Skeletal muscle tissue (tissue), 4 donors: Measurements from ENCODE around the gene C5orf58. TPM values are rescaled to one million over a fixed set of nuclear protein-coding genes. Genes with fewer than 3 reads are reported as not detected.
"Not testable (repeated sequence)": the region's sequence is repeated elsewhere in the genome, so short reads cannot be mapped to it uniquely, and the experiment has no call there.

Experiments used
- H3K27ac ChIP-seq: one replicate; pipeline ENCODE4 v1.7.0; 2013; ENCODE audit warnings: mild to moderate bottlenecking, low read depth, low read length, inconsistent platforms
- H3K27me3 ChIP-seq, 3 donors: one replicate each; pipeline ENCODE4 v1.7.0; 2013; ENCODE audit warnings: low read length in 3 of 3; ENCODE audit not compliant: control insufficient read depth in 3 of 3, insufficient read depth in 3 of 3
- H3K36me3 ChIP-seq, 3 donors: one replicate each; pipeline ENCODE4 v1.7.0; 2013; ENCODE audit warnings: low read length in 3 of 3; ENCODE audit not compliant: control insufficient read depth in 3 of 3, insufficient read depth in 3 of 3
- H3K4me1 ChIP-seq, 3 donors: one replicate each; pipeline ENCODE4 v1.7.0; 2013; ENCODE audit warnings: low read length in 3 of 3, mild to moderate bottlenecking in 3 of 3; ENCODE audit not compliant: control insufficient read depth in 3 of 3, insufficient read depth in 3 of 3
- H3K4me3 ChIP-seq, 3 donors: one replicate each; pipeline ENCODE4 v1.7.0; 2013; ENCODE audit warnings: low read length in 3 of 3
- H3K9ac ChIP-seq, 3 donors: one replicate each; pipeline ENCODE4 v1.7.0; 2013; ENCODE audit warnings: low read length in 3 of 3, mild to moderate bottlenecking in 3 of 3, moderate library complexity in 2 of 3, low read depth in 1 of 3
- H3K9me3 ChIP-seq, 3 donors: one replicate each; pipeline ENCODE4 v1.7.0; 2013; ENCODE audit warnings: low read length in 3 of 3; ENCODE audit not compliant: control insufficient read depth in 3 of 3
- total RNA-seq: library from RNA; depleted of rRNA; stranded (reverse); fragments of >200 nt; gene quantifications from one replicate; pipeline ENCODE4 v1.2.3, GENCODE V29; 2014
- donor health status: Osteomylitis.

C5orf58 gene
- total RNA-seq, 1 donor from 2014 or later, result not detected

- Histone ChIP-seq H3K4me3 (no peak overlapping the region), H3K27me3 (no peaks in the 10 kb centered on the region), H3K27ac (no peak overlapping the region)
Observed at GRCh38 chr5:170238456-170239196, 5.8 kb downstream of the C5orf58 start.

GRCh38 chr5:170245436-170245835 is 12.7 kb downstream of the C5orf58 start:
- not testable (repeated sequence) for H3K9ac ChIP-seq, H3K27me3 ChIP-seq, H3K4me1 ChIP-seq, H3K36me3 ChIP-seq, H3K4me3 ChIP-seq, H3K9me3 ChIP-seq, H3K27ac ChIP-seq

More at GRCh38 chr5:170238456-170239196, 5.8 kb downstream of the C5orf58 start:
- no peaks in the 10 kb centered on the region for H3K9me3 ChIP-seq
- H3K36me3 ChIP-seq, result no peaks in the 10 kb centered on the region
- no peaks in the 10 kb centered on the region for H3K4me1 ChIP-seq
- H3K9ac ChIP-seq, result no peak overlapping the region

- Histone ChIP-seq H3K4me3 (no peak overlapping the region), H3K9ac (no peak overlapping the region), H3K4me1 (no peaks in the 10 kb centered on the region), H3K27me3 (no peaks in the 10 kb centered on the region), H3K9me3 (no peaks in the 10 kb centered on the region), H3K27ac (no peak overlapping the region), H3K36me3 (no peaks in the 10 kb centered on the region)
Observed at GRCh38 chr5:170246126-170246870, 13.5 kb downstream of the C5orf58 start.

GRCh38 chr5:170247363-170247762 is 14.6 kb downstream of the C5orf58 start:
- no peak overlapping the region for H3K27ac ChIP-seq
- H3K9ac ChIP-seq, result no peak overlapping the region
- H3K36me3 ChIP-seq, result no peaks in the 10 kb centered on the region

GRCh38 chr5:170248172-170248930 is 15.6 kb downstream of the C5orf58 start:
- H3K9me3 ChIP-seq, result no peaks in the 10 kb centered on the region
- H3K36me3 ChIP-seq, result no peaks in the 10 kb centered on the region
- no peak overlapping the region for H3K4me3 ChIP-seq
- no peaks in the 10 kb centered on the region for H3K27me3 ChIP-seq
- H3K9ac ChIP-seq, result no peak overlapping the region
- H3K27ac ChIP-seq, result no peak overlapping the region
- no peaks in the 10 kb centered on the region for H3K4me1 ChIP-seq

More at GRCh38 chr5:170247363-170247762, 14.6 kb downstream of the C5orf58 start:
- H3K9me3 ChIP-seq, result no peaks in the 10 kb centered on the region
- H3K27me3 ChIP-seq, result no peaks in the 10 kb centered on the region
- H3K4me1 ChIP-seq, result no peaks in the 10 kb centered on the region
- H3K4me3 ChIP-seq, result no peak overlapping the region

GRCh38 chr5:170248931-170249227 is 16.1 kb downstream of the C5orf58 start:
- H3K4me1 ChIP-seq, H3K9me3 ChIP-seq, H3K4me3 ChIP-seq, H3K9ac ChIP-seq, H3K36me3 ChIP-seq, H3K27me3 ChIP-seq, H3K27ac ChIP-seq: not testable (repeated sequence)

GRCh38 chr5:170249355-170249754 is 16.6 kb downstream of the C5orf58 start:
- no peaks in the 10 kb centered on the region for H3K36me3 ChIP-seq
- H3K4me1 ChIP-seq, result no peaks in the 10 kb centered on the region
- H3K9me3 ChIP-seq, result no peaks in the 10 kb centered on the region
- no peaks in the 10 kb centered on the region for H3K27me3 ChIP-seq
- H3K27ac ChIP-seq, result no peak overlapping the region
- no peak overlapping the region for H3K9ac ChIP-seq
- H3K4me3 ChIP-seq, result no peak overlapping the region

- no peaks in the 10 kb centered on the region for H3K9me3 ChIP-seq
- H3K9ac ChIP-seq, result no peak overlapping the region
- no peak overlapping the region for H3K4me3 ChIP-seq
- H3K4me1 ChIP-seq, result no peaks in the 10 kb centered on the region
- no peaks in the 10 kb centered on the region for H3K27me3 ChIP-seq
- H3K27ac ChIP-seq, result no peak overlapping the region
- peaks cover 0 to under 1% (median under 1%) of the 10 kb centered on the region in 3 donors for H3K36me3 ChIP-seq
Observed at GRCh38 chr5:170250810-170251317, 18.1 kb downstream of the C5orf58 start.

GRCh38 chr5:170251462-170251861 is 18.7 kb downstream of the C5orf58 start:
- H3K9ac ChIP-seq, result no peak overlapping the region
- H3K36me3 ChIP-seq, result peaks cover 0 to 6% (median 3%) of the 10 kb centered on the region in 3 donors
- no peak overlapping the region for H3K27ac ChIP-seq
- H3K9me3 ChIP-seq, result no peaks in the 10 kb centered on the region
- H3K4me1 ChIP-seq, result no peaks in the 10 kb centered on the region
- no peaks in the 10 kb centered on the region for H3K27me3 ChIP-seq
- H3K4me3 ChIP-seq, result no peak overlapping the region

GRCh38 chr5:170252109-170252508 is 19.3 kb downstream of the C5orf58 start:
- Histone ChIP-seq H3K27me3 (no peaks in the 10 kb centered on the region), H3K9ac (no peak overlapping the region), H3K36me3 (peaks cover 0 to 10% (median 3%) of the 10 kb centered on the region in 3 donors), H3K27ac (no peak overlapping the region), H3K4me3 (no peak overlapping the region), H3K4me1 (no peaks in the 10 kb centered on the region), H3K9me3 (no peaks in the 10 kb centered on the region)
